HG02571 (cell line): ENCODE data around the gene LYZL6.
"Not testable (repeated sequence)": the region's sequence is repeated elsewhere in the genome, so short reads cannot be mapped to it uniquely, and the experiment has no call there.

Experiments
- ATAC-seq: cut with Tn5 transposase; IDR thresholded peaks from one replicate; pipeline ENCODE4 v1.9.1; 2021; ENCODE audit warnings: mild to moderate bottlenecking, moderate library complexity; ENCODE audit not compliant: unreplicated experiment

The LYZL6 gene

GRCh38 chr17:35948092-35948491, 4.6 kb upstream of the LYZL6 start:
- ATAC-seq: no peak

- no peak for ATAC-seq
Measured at GRCh38 chr17:35947156-35947585, 3.7 kb upstream of the LYZL6 start.

- ATAC-seq: no peak
Measured at GRCh38 chr17:35944151-35944550, 638 bp upstream of the LYZL6 start.

DNA sequence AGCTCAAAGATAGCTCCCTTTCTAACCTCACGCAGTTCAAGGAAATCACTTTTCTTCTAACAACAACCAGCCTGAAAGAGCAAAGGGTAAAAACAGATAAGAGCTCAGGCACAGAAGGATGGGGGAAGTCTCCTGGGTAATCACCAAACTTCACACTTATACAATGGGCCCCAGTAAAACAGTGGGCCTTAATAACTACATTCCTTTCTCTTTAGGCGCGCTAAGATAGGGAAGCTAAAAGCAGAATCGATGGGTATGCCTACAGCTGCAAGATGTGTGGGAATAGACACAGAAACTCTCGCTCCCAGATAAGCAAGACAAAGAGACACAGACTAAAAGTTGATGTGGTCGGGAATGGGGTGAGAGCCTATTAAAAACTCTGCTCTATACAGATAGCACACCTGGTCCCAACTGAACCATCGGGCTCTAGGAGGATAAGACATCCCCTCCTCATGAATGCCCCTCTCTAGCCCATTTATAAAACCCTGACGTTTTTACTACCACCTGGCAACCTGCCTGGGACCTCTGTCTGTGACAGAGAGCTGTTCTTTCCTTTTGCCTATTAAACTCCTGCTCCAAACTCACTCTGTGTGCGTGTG, 826 bp downstream of the LYZL6 start:
- no peak for ATAC-seq

DNA sequence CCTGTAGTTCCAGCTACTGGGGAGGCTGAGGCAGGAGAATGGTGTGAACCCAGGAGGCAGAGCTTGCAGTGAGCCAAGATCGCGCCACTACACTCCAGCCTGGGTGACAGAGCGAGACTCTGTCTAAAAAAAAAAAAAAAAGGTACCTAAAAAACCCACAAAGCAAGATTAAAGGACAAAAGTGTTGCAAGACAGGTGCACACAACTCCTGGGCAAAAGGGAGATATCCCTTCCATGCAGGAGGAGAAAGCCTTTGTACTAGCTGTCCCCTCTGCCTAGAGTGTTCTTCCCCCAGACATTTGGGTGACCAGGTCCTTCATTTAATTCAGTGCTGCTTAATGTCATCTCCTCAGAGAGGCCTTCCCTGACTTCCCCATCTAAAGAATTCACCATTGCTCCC, 5.0 kb downstream of the LYZL6 start:
- not testable (repeated sequence) for ATAC-seq

GRCh38 chr17:35936063-35936462, 7.5 kb downstream of the LYZL6 start:
- ATAC-seq: no peak

GRCh38 chr17:35934760-35935159, 8.8 kb downstream of the LYZL6 start:
- ATAC-seq: no peak

DNA sequence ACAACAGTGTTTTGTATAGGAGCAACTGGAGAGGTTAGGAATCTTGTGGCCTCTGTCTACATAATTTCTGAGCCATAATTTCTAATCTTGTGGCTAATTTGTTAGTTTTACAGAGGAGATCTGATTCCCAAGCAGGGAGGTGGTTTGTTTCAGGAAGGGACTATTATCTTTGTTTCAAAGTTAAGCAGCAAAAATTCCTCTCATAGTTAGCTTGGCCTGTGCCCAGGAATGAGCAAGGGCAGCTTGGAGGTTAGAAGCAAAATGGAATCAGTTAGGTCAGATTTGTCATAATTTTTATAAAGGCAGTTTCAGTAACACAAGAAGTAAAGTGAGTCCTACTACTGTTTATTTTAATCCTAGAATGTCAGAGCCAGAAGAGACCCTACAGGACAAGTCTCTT, 10.9 kb downstream of the LYZL6 start:
- ATAC-seq: no peak

DNA sequence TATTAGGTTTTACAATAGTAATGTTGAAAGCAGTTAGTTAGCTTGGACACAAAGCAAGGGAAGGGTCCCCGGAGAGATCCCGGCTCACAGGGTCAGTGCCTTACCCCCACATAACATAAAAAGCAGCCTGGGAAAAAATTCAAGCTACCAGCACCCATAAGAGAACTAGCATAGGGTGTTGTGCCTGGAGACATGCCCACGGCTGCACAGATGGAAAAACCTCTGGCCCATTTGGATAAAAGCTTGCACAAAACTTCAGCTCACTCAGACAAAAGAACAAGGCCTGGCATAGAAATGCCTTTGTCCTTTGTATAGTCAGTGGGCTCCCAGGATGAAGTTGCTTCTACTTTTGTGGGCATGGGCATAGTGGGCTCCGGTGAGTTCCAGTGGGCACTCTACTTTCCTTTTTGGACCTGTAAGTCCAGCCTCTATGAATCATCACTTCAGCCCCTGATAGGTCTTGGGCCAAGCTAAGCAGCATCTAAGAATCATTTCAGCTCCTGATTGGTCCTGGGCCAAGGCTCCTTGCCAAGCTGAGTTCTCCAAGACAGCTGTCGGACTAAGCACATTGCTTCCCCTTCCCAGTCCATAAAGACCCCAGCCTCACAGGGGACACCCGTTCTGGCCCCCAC, 11.6 kb downstream of the LYZL6 start:
- ATAC-seq: no peak

GRCh38 chr17:35930211-35931065, 13.1 kb downstream of the LYZL6 start, which contains the start of gene RDM1:
RDM1 (minus strand) TSS chr17:35930773; CDS start chr17:35930727, 46 bp downstream.
- ATAC-seq: no peak

GRCh38 chr17:35927714-35928113, 15.8 kb downstream of the LYZL6 start:
- ATAC-seq: no peak

DNA sequence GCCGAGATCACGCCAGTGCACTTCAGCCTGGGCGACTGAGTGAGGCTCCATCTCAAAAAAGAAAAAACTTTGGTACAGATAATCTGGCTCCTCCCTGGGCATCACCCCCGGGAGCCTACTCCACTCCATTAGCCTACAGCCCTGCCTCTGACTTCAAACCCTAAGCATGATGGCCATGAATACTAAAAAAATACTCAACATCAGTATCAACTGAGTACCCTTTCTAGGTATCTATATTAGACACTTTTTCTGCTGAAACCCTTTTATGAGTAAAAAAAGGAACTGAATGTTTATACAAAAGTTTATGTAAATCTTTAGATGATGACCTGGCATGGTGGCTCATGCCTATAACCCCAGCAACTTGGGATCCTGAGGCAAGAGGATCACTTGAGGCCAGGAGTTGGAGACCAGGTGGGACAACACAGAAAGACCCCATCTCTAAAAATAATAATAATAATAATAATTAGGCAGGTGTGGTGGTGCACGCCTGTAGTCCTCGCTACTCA, 19.9 kb downstream of the LYZL6 start:
- no peak for ATAC-seq

- no peak for ATAC-seq
Measured at GRCh38 chr17:35920229-35920628, 23.3 kb downstream of the LYZL6 start.

GRCh38 chr17:35918665-35919064, 24.8 kb downstream of the LYZL6 start:
- ATAC-seq: no peak

DNA sequence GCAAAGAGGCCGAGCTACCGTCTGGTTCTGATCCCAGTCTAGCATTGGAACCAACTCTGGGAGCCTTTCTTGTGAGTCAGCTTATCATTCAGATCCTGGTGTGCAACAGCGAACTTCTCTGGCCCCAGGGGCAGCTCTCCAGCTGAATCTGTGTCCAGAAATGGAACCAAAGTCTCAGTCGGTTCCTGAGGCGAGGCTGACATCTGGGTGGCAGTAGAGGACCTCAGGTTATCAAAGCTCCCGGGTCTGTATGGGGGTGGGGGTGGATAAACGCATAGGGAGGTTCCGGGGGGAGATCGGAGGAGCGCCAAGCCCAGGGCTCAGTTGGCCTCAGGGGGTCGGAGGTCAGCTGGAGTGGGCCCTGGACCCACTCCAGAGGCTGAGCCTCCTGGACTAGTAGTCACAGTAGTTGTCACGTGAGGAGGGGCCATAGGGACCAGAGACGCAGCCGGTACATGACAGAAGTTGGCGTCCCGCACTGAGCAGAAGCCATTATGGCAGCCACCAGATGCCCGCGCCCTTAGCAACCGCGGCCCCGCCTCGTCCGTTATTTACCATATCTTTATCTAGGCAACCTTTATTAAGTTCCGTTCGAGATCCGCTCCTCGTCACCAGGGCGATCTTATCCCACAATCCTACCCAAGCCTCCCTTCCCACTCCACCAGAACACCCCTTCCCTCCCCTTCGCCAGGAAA, 25.8 kb downstream of the LYZL6 start:
- ATAC-seq: no peak

GRCh38 chr17:35915153-35915964, 28.2 kb downstream of the LYZL6 start:
- no peak for ATAC-seq

- ATAC-seq: no peak
Measured at GRCh38 chr17:35914354-35914753, 29.2 kb downstream of the LYZL6 start.

- ATAC-seq: no peak
Measured at GRCh38 chr17:35913609-35914008, 29.9 kb downstream of the LYZL6 start.

DNA sequence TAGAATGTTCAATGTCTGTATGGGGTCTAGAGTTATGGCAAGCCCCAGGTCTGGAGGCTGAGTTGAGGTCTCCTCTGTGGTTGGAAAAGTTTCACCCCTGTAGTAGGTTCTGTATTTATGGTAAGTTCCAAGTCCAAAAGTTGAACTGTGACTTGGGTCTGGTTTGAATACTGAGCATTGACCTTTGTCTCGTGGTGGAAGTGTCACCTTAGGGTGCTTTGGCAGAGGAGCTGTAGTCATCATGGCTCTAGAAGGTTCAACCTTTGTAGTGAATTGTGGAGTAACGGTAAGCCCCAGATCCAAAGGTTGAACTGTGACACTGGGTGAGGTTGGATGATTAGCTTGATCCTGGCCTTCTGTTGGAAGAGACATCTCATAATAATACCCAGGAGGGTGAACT, 30.6 kb downstream of the LYZL6 start:
- ATAC-seq: no peak

- no peak for ATAC-seq
Measured at GRCh38 chr17:35912339-35912912, 31.1 kb downstream of the LYZL6 start.
